Activated naive CD4-positive, alpha-beta T cell treated with anti-CD3 and anti-CD28 coated beads, Interleukin-2, amount 50 U/mL, for 24 hours (primary cell): ENCODE measurements around the gene ESPNL.

Experiments
- H3K27ac Mint-ChIP-seq: one replicate; pipeline ENCODE4 v1.8.0; 2021; ENCODE audit warnings: mild to moderate bottlenecking, mixed read lengths
- H3K27me3 Mint-ChIP-seq: one replicate; pipeline ENCODE4 v1.8.0; 2021; ENCODE audit warnings: mixed read lengths
- H3K36me3 Mint-ChIP-seq: one replicate; pipeline ENCODE4 v1.8.0; 2021; ENCODE audit warnings: mixed read lengths
- H3K4me1 Mint-ChIP-seq: one replicate; pipeline ENCODE4 v1.8.0; 2021; ENCODE audit warnings: mixed read lengths
- H3K4me3 Mint-ChIP-seq: one replicate; pipeline ENCODE4 v1.8.0; 2021; ENCODE audit warnings: mild to moderate bottlenecking, mixed read lengths
- H3K9me3 Mint-ChIP-seq: one replicate; pipeline ENCODE4 v1.8.0; 2021; ENCODE audit warnings: mixed read lengths

The ESPNL gene

GRCh38 chr2:238090887-238091286, 9.3 kb upstream of the ESPNL start:
- Mint-ChIP-seq H3K9me3 (no peaks in the 10 kb centered on the region), H3K4me1 (no peaks in the 10 kb centered on the region), H3K27ac (no peak overlapping the region), H3K27me3 (no peaks in the 10 kb centered on the region), H3K4me3 (no peak overlapping the region), H3K36me3 (peaks cover 6% of the 10 kb centered on the region)

DNA sequence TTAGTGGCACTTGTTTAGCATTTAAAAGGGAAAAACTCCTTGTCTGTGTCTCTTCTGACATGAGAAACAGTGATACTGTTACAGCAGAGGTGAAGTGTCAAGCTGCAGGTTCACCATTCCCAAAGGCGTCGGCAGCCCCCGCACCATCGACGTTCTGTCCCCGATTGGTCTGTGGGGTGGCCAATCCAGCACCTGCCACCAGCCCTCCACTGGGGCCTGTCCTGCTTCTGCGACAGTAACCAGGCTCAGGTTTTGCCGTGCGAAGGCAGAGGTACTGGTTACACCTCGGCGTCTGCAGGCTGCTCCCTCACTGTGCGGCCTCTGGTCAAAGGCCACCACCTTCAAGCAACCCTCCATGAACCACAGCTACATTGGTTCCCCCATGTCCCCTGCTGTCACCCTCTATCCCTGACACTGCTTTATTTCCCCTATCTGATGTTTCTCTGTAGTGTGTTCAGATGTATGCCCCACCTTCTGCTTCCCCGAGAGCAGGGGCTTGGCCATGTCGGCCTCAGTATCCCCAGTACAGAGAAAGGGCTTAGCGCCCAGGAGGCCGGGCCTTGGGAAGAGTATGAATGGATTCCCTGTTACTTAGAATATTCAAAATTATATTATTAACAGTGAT, 8.6 kb upstream of the ESPNL start:
- H3K27me3 Mint-ChIP-seq, result no peaks in the 10 kb centered on the region
- H3K36me3 Mint-ChIP-seq, result peaks cover 6% of the 10 kb centered on the region
- no peak overlapping the region for H3K4me3 Mint-ChIP-seq
- peak overlapping the region; percentile 17 for H3K27ac Mint-ChIP-seq
- H3K9me3 Mint-ChIP-seq, result no peaks in the 10 kb centered on the region
- H3K4me1 Mint-ChIP-seq, result no peaks in the 10 kb centered on the region

GRCh38 chr2:238092486-238093035, 7.6 kb upstream of the ESPNL start:
- Mint-ChIP-seq H3K4me3 (no peak overlapping the region), H3K27me3 (no peaks in the 10 kb centered on the region), H3K9me3 (no peaks in the 10 kb centered on the region), H3K27ac (peak overlapping the region; percentile 35), H3K4me1 (no peaks in the 10 kb centered on the region), H3K36me3 (peaks cover 6% of the 10 kb centered on the region)

GRCh38 chr2:238093181-238094140, 6.7 kb upstream of the ESPNL start:
- no peaks in the 10 kb centered on the region for H3K4me1 Mint-ChIP-seq
- H3K27me3 Mint-ChIP-seq, result no peaks in the 10 kb centered on the region
- H3K27ac Mint-ChIP-seq, result peak overlapping the region; percentile 35
- no peak overlapping the region for H3K4me3 Mint-ChIP-seq
- no peaks in the 10 kb centered on the region for H3K9me3 Mint-ChIP-seq
- H3K36me3 Mint-ChIP-seq, result peaks cover 6% of the 10 kb centered on the region

DNA sequence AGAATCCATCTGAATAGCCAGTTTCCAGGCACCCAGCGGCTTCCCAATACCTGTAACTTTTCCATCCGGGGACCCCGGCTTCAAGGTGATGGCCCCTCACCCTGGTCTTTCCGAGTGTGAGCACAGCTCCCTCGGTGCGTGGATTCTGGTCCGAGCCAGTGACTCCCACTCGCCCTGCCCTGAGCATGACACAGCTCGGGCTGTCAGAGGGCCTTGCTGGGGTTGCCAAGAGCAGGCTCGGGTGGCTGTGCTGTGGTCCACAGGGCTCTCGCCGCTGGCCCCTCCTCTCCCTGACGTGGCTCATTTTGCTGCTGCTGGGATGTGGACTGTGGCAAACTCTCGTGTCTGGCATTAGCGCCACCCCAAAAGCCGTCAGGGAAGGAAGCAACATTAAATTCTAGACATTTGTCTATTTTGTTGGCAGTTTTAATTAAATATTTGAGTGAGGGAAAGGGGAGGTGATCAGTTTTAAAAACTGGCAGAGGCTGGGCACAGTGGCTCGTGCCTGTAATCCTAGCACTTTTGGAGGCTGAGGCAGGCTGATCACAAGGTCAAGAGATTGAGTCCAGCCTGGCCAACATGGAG, 5.6 kb upstream of the ESPNL start:
- H3K4me1 Mint-ChIP-seq, result peaks cover 3% of the 10 kb centered on the region
- H3K27me3 Mint-ChIP-seq, result no peaks in the 10 kb centered on the region
- H3K4me3 Mint-ChIP-seq, result no peak overlapping the region
- no peaks in the 10 kb centered on the region for H3K9me3 Mint-ChIP-seq
- peaks cover 6% of the 10 kb centered on the region for H3K36me3 Mint-ChIP-seq
- no peak overlapping the region for H3K27ac Mint-ChIP-seq

GRCh38 chr2:238095143-238095542, 5.0 kb upstream of the ESPNL start:
- H3K4me3 Mint-ChIP-seq, result no peak overlapping the region
- peaks cover 3% of the 10 kb centered on the region for H3K4me1 Mint-ChIP-seq
- H3K36me3 Mint-ChIP-seq, result peaks cover 6% of the 10 kb centered on the region
- no peaks in the 10 kb centered on the region for H3K9me3 Mint-ChIP-seq
- H3K27me3 Mint-ChIP-seq, result no peaks in the 10 kb centered on the region
- no peak overlapping the region for H3K27ac Mint-ChIP-seq

DNA sequence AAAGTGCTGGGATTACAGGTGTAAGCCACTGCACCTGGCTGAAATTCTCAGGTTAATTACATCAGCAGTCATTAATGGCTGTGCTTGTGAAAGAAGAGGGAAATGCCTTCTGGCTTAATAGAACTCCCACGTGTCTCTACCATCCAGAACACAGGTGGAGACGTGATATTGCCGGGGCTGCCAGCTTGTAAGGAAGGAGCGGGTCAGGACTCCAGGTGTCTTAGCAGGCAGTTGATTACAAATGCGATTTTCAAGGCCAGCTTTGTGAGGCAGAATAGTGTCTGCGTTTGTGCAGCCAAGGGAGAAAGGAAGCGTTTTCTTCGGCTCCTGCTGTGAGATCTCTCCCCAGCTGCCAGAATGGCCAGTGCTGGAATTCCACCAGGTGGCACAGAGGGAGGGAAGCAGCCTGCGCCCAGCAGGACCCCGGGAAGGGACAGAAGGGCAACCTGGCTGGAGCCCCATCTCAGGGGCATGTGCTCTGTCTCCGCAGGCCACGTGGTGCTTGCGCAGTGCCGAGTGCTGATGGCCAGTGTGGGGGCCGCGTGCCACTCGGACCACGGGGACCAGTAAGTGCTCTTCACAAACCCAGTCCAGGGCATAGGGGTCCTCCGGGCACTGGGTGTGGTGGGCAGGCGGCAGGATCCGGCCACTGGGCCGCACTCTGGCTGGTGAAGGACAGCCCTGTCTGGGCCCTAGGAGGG, 3.7 kb upstream of the ESPNL start:
- no peaks in the 10 kb centered on the region for H3K27me3 Mint-ChIP-seq
- peaks cover 4% of the 10 kb centered on the region for H3K36me3 Mint-ChIP-seq
- H3K9me3 Mint-ChIP-seq, result no peaks in the 10 kb centered on the region

DNA sequence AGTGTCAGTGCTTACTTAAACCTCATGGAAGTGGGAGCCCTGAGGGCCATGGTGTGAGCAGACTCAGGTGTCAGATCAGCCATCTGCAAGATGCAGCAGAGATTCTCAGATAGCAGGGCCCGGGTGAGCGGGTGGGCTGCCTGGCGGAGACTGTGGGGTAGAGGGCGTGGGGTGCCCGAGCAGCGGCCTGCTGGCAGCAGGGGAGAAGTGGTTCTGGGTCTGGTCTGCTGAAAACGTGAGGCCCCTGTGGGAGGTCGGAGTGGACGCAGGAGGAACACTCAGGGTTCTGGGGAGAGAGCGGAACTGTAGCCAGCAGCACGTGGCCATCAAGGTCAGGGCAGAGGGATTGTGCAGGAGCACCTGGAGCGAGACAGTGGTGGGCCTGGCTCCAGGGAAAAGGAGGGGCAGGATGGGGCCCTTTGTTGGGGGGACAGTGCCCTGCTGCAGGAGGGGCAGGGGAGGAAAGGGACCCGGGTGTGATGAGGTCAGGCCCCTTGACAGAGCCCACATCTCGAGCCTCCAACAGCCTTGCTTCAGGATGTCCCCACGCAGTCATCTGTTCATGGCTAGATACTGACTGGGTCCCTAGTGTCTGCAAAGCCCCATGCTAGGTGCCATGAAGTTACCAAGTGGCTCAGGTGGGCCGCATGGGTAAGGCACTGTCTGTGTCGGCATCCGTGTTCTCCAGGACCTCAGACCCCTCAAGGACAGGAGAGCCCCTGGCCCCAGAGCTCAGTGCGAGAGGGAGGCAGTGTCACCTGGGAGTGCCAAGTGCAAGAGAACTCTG, 2.7 kb upstream of the ESPNL start:
- peaks cover 3% of the 10 kb centered on the region for H3K36me3 Mint-ChIP-seq

More for the DNA sequence above, 3.7 kb upstream of the ESPNL start:
- Mint-ChIP-seq H3K4me1 (peaks cover 3% of the 10 kb centered on the region), H3K4me3 (no peak overlapping the region), H3K27ac (no peak overlapping the region)

GRCh38 chr2:238097988-238098871, 1.9 kb upstream of the ESPNL start:
- Mint-ChIP-seq H3K27me3 (no peaks in the 10 kb centered on the region), H3K27ac (peak overlapping the region; percentile 23), H3K4me3 (no peak overlapping the region), H3K4me1 (peaks cover 3% of the 10 kb centered on the region), H3K36me3 (peaks cover 3% of the 10 kb centered on the region), H3K9me3 (no peaks in the 10 kb centered on the region)

More for the DNA sequence above, 2.7 kb upstream of the ESPNL start:
- peaks cover 3% of the 10 kb centered on the region for H3K4me1 Mint-ChIP-seq
- H3K4me3 Mint-ChIP-seq, result no peak overlapping the region
- H3K9me3 Mint-ChIP-seq, result no peaks in the 10 kb centered on the region
- H3K27ac Mint-ChIP-seq, result peak overlapping the region; percentile 23
- H3K27me3 Mint-ChIP-seq, result no peaks in the 10 kb centered on the region

DNA sequence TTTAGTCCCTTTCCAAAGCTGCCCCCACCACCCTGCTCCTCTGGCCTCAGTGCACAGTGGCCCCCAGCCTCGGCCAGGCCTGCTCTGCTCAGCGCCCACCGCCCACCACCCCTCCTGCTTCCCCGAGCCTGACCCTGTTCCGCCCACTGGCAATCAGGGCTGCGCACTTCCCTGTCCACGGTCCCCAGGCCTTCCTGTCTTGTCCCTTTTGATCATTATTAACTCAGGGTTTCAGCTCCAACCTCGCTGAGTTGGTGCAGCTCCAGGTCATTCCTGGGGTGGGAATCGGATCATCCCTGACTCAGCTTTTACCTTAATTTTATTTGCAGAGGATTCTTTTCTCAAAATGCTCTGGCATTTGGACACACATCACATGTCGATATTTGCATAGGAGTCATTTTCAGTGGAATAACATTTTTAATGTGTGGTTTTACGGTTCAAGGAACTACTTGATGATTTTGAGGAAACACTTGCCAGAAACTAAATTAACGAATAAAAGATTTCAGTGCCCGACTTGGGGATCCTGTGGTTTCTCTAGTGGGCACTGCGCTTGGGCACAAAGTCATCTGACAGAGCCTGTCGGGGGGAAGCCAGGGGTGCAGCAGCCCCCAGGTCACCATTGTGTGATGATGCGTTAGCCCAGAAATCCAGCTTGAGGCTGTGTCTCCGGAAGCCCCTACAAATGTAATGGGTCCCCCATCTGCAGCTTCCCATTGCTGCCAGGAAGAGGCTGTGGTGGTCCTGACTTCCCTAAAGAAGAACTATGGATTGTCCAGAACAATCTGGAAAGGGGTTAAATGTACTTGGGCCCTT, 1.0 kb upstream of the ESPNL start:
- Mint-ChIP-seq H3K4me3 (no peak overlapping the region), H3K27ac (no peak overlapping the region), H3K36me3 (peaks cover 3% of the 10 kb centered on the region), H3K4me1 (peaks cover 3% of the 10 kb centered on the region), H3K27me3 (no peaks in the 10 kb centered on the region), H3K9me3 (no peaks in the 10 kb centered on the region)

- Mint-ChIP-seq H3K4me1 (peaks cover 3% of the 10 kb centered on the region), H3K27ac (no peak overlapping the region), H3K4me3 (no peak overlapping the region)
Measured at GRCh38 chr2:238099714-238100048, 459 bp upstream of the ESPNL start.

DNA sequence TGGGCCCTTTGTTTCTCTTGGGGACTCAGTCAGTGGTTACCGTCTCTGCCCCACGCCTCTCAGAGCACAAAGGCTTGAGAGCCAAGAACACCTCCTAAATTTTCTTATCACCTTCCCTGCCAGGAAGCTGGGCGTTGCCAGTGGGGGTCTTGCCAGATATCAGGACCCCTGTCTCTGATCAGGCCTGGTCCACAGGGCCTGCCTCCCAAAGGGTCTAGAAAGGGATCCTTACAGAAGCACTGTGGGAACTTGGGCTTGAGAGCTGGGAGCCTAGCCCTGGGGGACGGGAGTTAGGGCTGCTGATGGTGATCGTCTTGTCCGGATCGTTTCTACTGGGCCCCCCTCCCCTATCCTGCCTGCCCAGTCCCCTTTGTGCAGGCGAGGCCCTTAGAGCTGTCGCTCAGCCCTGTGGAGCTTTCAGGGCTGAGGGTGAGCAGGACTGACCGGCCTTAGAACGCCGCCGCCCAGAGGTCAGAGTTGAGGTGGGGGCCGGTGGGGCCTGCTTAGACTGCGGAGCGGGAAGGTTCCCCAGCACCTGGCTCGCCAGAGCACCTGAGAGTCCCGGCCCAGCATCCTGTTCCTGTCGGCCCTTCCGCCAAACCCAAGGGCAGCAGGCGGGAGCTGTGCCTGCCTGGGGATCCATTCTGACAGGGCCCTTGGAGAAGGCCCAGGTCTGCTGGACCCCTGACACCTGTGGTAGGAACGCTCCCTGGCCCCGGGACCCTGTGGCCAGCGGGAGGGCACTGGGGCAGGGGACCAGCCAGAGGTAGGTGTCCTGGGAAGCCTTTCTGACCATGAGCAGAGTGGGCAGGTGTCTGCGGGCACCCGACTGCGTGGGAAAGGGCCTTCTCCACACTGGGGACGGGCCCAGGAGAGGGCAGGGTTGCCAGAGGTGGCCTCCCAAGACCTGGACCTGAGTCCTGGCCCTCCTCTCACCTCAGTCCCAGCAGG, 956 bp downstream of the ESPNL start:
- no peak overlapping the region for H3K4me3 Mint-ChIP-seq
- no peaks in the 10 kb centered on the region for H3K36me3 Mint-ChIP-seq
- peaks cover 3% of the 10 kb centered on the region for H3K4me1 Mint-ChIP-seq

More at GRCh38 chr2:238099714-238100048, 459 bp upstream of the ESPNL start:
- Mint-ChIP-seq H3K9me3 (no peaks in the 10 kb centered on the region), H3K27me3 (no peaks in the 10 kb centered on the region), H3K36me3 (peaks cover 3% of the 10 kb centered on the region)

More for the DNA sequence above, 956 bp downstream of the ESPNL start:
- H3K9me3 Mint-ChIP-seq, result no peaks in the 10 kb centered on the region
- no peaks in the 10 kb centered on the region for H3K27me3 Mint-ChIP-seq
- H3K27ac Mint-ChIP-seq, result no peak overlapping the region
